Activated B cell treated with CpG ODN at 0.5 μM for 24 hours (primary cell): ENCODE measurements around the gene NKAIN2. TPM values are rescaled to one million over a fixed set of nuclear protein-coding genes. Genes with fewer than 3 reads are reported as not detected.

Experiments
- ATAC-seq: fragments of 200-7000 bp; cut with Tn5 transposase; one replicate; pipeline ENCODE4 v1.10.0; 2021; ENCODE audit warnings: low read depth, mild to moderate bottlenecking, moderate library complexity
- CTCF ChIA-PET: fragments of 350-600 bp; sonication (Branson Sonifier 250); formaldehyde crosslinking; loops from one replicate; lab custom pipeline; 2021; ENCODE audit warnings: antibody characterized with exemption; lab: Charles Lee
- POLR2A ChIA-PET: fragments of 350-600 bp; sonication (Branson Sonifier 250); formaldehyde crosslinking; loops from one replicate; lab custom pipeline; 2021; ENCODE audit warnings: antibody characterized with exemption; lab: Charles Lee
- DNase-seq: peaks from one replicate; pipeline ENCODE4 v3.0.0; 2022
- H3K27ac Mint-ChIP-seq: one replicate; pipeline ENCODE4 v1.8.0; 2020; ENCODE audit warnings: mixed read lengths
- H3K27me3 Mint-ChIP-seq: one replicate; pipeline ENCODE4 v1.8.0; 2021; ENCODE audit warnings: mixed read lengths
- H3K36me3 Mint-ChIP-seq: one replicate; pipeline ENCODE4 v1.8.0; 2021; ENCODE audit warnings: low read depth, mixed read lengths
- H3K4me1 Mint-ChIP-seq: one replicate; pipeline ENCODE4 v1.8.0; 2021; ENCODE audit warnings: mixed read lengths
- H3K4me3 Mint-ChIP-seq: one replicate; pipeline ENCODE4 v1.8.0; 2020; ENCODE audit warnings: mild to moderate bottlenecking, mixed read lengths
- H3K9me3 Mint-ChIP-seq: one replicate; pipeline ENCODE4 v1.8.0; 2020; ENCODE audit warnings: mixed read lengths
- intact Hi-C: fragments of 100-400 bp; cut with micrococcal nuclease; formaldehyde crosslinking; loops from one replicate; pipeline ENCODE4 v1.15.1; 2024
- total RNA-seq: library from RNA; stranded (reverse); gene quantifications from 2 replicates; pipeline ENCODE4 v1.2.3, GENCODE V29; 2022
- TF ChIP-seq, protein P1 (sequence below): fragments of 200-600 bp; IDR thresholded peaks from one replicate; pipeline ENCODE4 v1.8.0; 2022; ENCODE audit warnings: antibody characterized with exemption, mild to moderate bottlenecking

The NKAIN2 gene
- total RNA-seq, 1 donor from 2014 or later: not detected

DNA sequence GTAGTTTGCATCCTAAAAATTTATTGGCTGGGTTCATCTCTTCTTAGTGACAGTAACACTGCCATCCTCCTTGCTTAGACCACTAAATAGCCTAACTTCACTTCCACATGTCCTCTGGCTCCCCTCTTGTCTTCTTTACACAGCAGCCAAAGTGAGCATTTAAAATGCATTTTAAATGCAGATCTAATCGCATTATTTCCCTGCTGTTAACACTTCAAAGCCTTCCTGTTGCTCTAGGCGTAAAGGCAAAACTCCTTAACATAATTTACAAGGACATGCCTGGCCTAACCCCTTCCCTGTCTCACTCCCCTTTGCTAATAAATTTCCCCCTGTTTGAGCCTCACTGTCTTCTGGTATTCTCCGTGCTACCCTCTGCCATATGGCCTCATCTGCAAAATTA, 26.5 kb downstream of the NKAIN2 start:
- Mint-ChIP-seq H3K4me3 (no peak overlapping the region), H3K36me3 (no peaks in the 10 kb centered on the region), H3K27me3 (no peaks in the 10 kb centered on the region), H3K9me3 (no peaks in the 10 kb centered on the region), H3K27ac (no peak overlapping the region), H3K4me1 (no peaks in the 10 kb centered on the region)
- ATAC-seq: no peak
- DNase-seq: no peak
- TF ChIP-seq, protein P1, sequence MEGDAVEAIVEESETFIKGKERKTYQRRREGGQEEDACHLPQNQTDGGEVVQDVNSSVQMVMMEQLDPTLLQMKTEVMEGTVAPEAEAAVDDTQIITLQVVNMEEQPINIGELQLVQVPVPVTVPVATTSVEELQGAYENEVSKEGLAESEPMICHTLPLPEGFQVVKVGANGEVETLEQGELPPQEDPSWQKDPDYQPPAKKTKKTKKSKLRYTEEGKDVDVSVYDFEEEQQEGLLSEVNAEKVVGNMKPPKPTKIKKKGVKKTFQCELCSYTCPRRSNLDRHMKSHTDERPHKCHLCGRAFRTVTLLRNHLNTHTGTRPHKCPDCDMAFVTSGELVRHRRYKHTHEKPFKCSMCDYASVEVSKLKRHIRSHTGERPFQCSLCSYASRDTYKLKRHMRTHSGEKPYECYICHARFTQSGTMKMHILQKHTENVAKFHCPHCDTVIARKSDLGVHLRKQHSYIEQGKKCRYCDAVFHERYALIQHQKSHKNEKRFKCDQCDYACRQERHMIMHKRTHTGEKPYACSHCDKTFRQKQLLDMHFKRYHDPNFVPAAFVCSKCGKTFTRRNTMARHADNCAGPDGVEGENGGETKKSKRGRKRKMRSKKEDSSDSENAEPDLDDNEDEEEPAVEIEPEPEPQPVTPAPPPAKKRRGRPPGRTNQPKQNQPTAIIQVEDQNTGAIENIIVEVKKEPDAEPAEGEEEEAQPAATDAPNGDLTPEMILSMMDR: no peak
- intact Hi-C loops: no loop called here
- POLR2A ChIA-PET: no interaction called here
- CTCF ChIA-PET: no interaction called here

DNA sequence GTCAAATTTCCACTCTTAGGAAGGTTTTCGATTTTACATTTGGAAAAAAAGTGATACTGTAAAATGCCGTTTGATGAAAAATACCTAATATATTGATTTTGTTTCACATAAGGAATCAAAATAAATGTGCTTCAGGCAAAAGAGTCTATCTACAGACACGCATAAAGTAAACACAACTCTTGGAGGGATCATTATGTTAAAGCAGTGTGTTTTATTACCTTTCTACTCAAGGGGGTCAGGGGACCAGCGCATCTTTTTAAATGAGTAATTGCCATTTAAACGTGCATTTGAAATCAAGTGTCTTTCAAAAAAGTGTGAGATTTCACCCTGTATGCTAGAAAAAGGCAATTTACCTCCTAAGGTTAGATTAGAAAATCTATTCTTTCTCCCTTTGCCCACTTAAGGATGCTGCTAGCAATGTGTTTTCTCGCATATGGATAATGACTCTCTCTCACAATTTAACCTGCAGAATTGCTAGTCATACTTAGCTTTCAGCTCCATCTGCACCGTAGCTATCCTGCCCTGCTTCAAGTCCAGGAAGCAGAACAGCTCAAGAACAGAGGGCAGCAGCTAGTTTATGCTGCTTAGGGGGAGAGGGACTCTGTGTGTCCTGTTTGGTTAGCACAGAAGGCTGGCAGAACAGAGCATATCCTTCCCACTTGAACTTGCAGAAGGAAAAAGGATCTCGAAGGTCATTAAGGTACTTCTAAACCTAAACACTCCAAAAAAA, 35.0 kb downstream of the NKAIN2 start:
- ChIA-PET POLR2A (no interaction called here), CTCF (no interaction called here)
- H3K27ac Mint-ChIP-seq: no peak overlapping the region
- no peaks in the 10 kb centered on the region for H3K4me1 Mint-ChIP-seq
- DNase-seq (no peak), ATAC-seq (no peak)
- no peaks in the 10 kb centered on the region for H3K36me3 Mint-ChIP-seq
- intact Hi-C loops: no loop called here
- no peaks in the 10 kb centered on the region for H3K9me3 Mint-ChIP-seq
- H3K27me3 Mint-ChIP-seq: no peaks in the 10 kb centered on the region
- H3K4me3 Mint-ChIP-seq: no peak overlapping the region
- TF ChIP-seq, protein P1: no peak

DNA sequence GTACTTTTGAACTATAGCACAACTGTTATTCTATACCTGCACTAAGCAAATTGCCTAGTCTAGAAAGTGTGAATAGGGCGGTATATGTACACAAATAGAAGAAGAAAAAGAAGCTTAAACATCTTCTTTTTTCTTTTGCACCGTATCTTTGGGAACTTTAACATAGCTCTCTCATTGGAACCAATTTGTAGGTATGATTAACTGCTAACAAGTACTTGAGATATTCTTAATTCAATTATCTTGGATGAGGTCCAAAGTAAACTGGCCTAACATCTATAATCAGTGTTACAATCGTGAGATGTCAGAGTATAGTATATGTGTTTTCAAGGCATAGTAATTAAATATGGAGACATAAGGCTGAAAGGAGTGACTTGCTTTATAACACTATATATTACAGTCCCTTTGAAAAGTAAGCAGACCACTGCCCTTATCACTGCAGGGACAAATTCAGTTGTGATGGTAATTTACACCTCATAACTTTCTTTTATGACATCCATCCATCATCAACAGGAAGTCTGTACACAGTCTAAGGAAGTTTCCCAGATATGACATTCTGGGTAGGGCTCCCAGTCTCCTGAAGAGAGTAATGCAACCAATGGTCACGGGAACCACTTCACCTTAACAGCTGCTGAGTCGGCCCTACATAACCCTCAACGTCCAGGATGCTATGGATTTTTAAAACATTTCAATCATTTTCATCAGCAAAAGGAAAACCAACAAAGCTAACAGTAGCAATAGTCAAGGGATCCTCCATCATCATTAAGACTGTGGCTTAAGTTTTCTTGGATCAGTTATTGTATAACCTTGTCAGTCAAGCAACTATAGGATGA, 37.6 kb downstream of the NKAIN2 start:
- ATAC-seq (no peak), DNase-seq (no peak)
- Mint-ChIP-seq H3K36me3 (no peaks in the 10 kb centered on the region), H3K4me3 (no peak overlapping the region), H3K4me1 (no peaks in the 10 kb centered on the region), H3K27ac (no peak overlapping the region), H3K27me3 (no peaks in the 10 kb centered on the region), H3K9me3 (no peaks in the 10 kb centered on the region)
- CTCF ChIA-PET: no interaction called here
- TF ChIP-seq, protein P1: no peak
- intact Hi-C loops: no loop called here
- POLR2A ChIA-PET: no interaction called here

DNA sequence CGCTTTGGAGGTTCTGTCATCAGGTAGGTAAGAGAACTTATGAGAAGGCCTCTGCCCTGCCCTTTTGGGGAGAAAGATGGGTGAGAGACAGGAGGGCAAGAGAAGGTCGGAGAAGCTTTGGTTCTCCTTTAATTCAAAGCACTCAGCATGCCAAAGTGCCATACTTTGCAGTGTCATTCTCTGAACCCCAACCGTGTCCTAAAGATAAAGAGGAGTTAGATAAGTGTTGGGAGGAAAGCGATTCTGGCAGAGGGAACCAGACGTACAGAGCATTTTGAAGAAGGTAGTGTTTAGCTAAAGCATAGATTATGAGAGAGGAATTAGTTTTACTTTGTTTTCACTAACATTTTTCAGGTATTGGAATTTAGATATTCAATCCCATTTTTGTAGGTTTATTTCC, 40.3 kb downstream of the NKAIN2 start:
- POLR2A ChIA-PET: no interaction called here
- TF ChIP-seq, protein P1: no peak
- intact Hi-C loops: no loop called here
- H3K27ac Mint-ChIP-seq: no peak overlapping the region
- H3K4me1 Mint-ChIP-seq: no peaks in the 10 kb centered on the region
- CTCF ChIA-PET: no interaction called here
- ATAC-seq: no peak
- H3K36me3 Mint-ChIP-seq: no peaks in the 10 kb centered on the region
- no peaks in the 10 kb centered on the region for H3K27me3 Mint-ChIP-seq
- H3K4me3 Mint-ChIP-seq: no peak overlapping the region
- no peaks in the 10 kb centered on the region for H3K9me3 Mint-ChIP-seq
- DNase-seq: no peak

DNA sequence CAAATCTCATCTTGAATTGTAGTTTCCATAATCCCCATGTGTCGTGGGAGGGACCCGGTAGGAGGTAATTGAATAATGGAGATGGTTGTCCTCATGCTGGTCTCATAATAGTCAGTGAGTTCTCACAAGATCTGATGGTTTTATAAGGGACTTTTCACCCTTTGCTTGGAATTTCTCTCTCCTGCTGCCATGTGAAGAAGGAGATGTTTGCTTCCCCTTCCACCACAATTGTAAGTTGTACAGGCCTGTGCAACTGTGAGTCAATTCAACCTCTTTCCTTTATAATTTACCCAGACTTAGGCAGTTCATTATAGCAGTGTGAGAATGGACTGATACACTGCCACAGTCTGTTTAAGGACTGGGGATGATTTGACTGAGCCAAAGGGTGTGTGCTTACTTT, 44.7 kb downstream of the NKAIN2 start:
- H3K9me3 Mint-ChIP-seq: peaks cover 3% of the 10 kb centered on the region

More for the DNA sequence above, 44.7 kb downstream of the NKAIN2 start:
- no peaks in the 10 kb centered on the region for H3K36me3 Mint-ChIP-seq
- no peaks in the 10 kb centered on the region for H3K4me1 Mint-ChIP-seq
- TF ChIP-seq, protein P1: no peak
- H3K27me3 Mint-ChIP-seq: no peaks in the 10 kb centered on the region
- ChIA-PET CTCF (no interaction called here), POLR2A (no interaction called here)
- ATAC-seq (no peak), DNase-seq (no peak)
- no peak overlapping the region for H3K4me3 Mint-ChIP-seq
- no peak overlapping the region for H3K27ac Mint-ChIP-seq
- intact Hi-C loops: no loop called here
